ENCODE measurements around the gene SIGLEC7.

Gene SIGLEC7

GRCh38 chr19:51142119-51142518 is at the start of gene SIGLEC7:
Gene SIGLEC7, plus strand, starts transcription at chr19:51142301. Its CDS starts 69 bp downstream, at chr19:51142370.
- ATAC-seq = no peak
- Mint-ChIP-seq H3K4me3 (no peak within 1 kb of the TSS), H3K27ac (no peak within 1 kb of the TSS), H3K4me1 (peaks cover 19% of the 10 kb centered on the region), H3K9me3 (peaks cover 4% of the 10 kb centered on the region), H3K27me3 (peaks cover 56% of the 10 kb centered on the region), H3K36me3 (no peaks in the 10 kb centered on the region)

GRCh38 chr19:51093101-51093500 is 49.0 kb upstream of the SIGLEC7 start:
- no peak for ATAC-seq
- H3K27ac Mint-ChIP-seq = no peak overlapping the region
- H3K27me3 Mint-ChIP-seq = no peaks in the 10 kb centered on the region
- H3K9me3 Mint-ChIP-seq = no peaks in the 10 kb centered on the region
- no peak overlapping the region for H3K4me3 Mint-ChIP-seq
- peaks cover 7% of the 10 kb centered on the region for H3K4me1 Mint-ChIP-seq
- peaks cover 22% of the 10 kb centered on the region for H3K36me3 Mint-ChIP-seq

- Mint-ChIP-seq H3K9me3 (no peaks in the 10 kb centered on the region), H3K27me3 (no peaks in the 10 kb centered on the region), H3K27ac (no peak overlapping the region), H3K4me3 (no peak overlapping the region), H3K36me3 (peaks cover 25% of the 10 kb centered on the region), H3K4me1 (peaks cover 7% of the 10 kb centered on the region)
- ATAC-seq = no peak
These were observed 48.4 kb upstream of the SIGLEC7 start for GRCh38 chr19:51093510-51094345.

GRCh38 chr19:51094696-51095279 is 47.3 kb upstream of the SIGLEC7 start:
- H3K27ac Mint-ChIP-seq = no peak overlapping the region
- no peak for ATAC-seq
- no peaks in the 10 kb centered on the region for H3K9me3 Mint-ChIP-seq
- H3K4me1 Mint-ChIP-seq = peaks cover 11% of the 10 kb centered on the region
- no peak overlapping the region for H3K4me3 Mint-ChIP-seq
- no peaks in the 10 kb centered on the region for H3K27me3 Mint-ChIP-seq
- H3K36me3 Mint-ChIP-seq = peaks cover 26% of the 10 kb centered on the region

GRCh38 chr19:51096473-51097165 is 45.5 kb upstream of the SIGLEC7 start:
- Mint-ChIP-seq H3K4me1 (peaks cover 16% of the 10 kb centered on the region), H3K27ac (no peak overlapping the region), H3K27me3 (no peaks in the 10 kb centered on the region), H3K4me3 (no peak overlapping the region), H3K9me3 (no peaks in the 10 kb centered on the region), H3K36me3 (peaks cover 34% of the 10 kb centered on the region)
- ATAC-seq = no peak

- Mint-ChIP-seq H3K36me3 (peaks cover 34% of the 10 kb centered on the region), H3K27me3 (no peaks in the 10 kb centered on the region), H3K4me1 (peaks cover 20% of the 10 kb centered on the region), H3K27ac (no peak overlapping the region), H3K9me3 (no peaks in the 10 kb centered on the region), H3K4me3 (no peak overlapping the region)
- peak; percentile 68 for ATAC-seq
These were observed 44.8 kb upstream of the SIGLEC7 start for GRCh38 chr19:51097166-51097738.

GRCh38 chr19:51097796-51098195 is 44.3 kb upstream of the SIGLEC7 start:
- peaks cover 25% of the 10 kb centered on the region for H3K4me1 Mint-ChIP-seq

GRCh38 chr19:51098365-51099046 is 43.6 kb upstream of the SIGLEC7 start:
- peaks cover 46% of the 10 kb centered on the region for H3K36me3 Mint-ChIP-seq
- no peaks in the 10 kb centered on the region for H3K9me3 Mint-ChIP-seq
- no peak overlapping the region for H3K4me3 Mint-ChIP-seq
- H3K27ac Mint-ChIP-seq = no peak overlapping the region
- H3K27me3 Mint-ChIP-seq = no peaks in the 10 kb centered on the region
- ATAC-seq = peak; percentile 63
- H3K4me1 Mint-ChIP-seq = peaks cover 27% of the 10 kb centered on the region

More at GRCh38 chr19:51097796-51098195, 44.3 kb upstream of the SIGLEC7 start:
- H3K27ac Mint-ChIP-seq = no peak overlapping the region
- no peaks in the 10 kb centered on the region for H3K27me3 Mint-ChIP-seq
- no peaks in the 10 kb centered on the region for H3K9me3 Mint-ChIP-seq
- peaks cover 40% of the 10 kb centered on the region for H3K36me3 Mint-ChIP-seq
- no peak overlapping the region for H3K4me3 Mint-ChIP-seq
- no peak for ATAC-seq

- Mint-ChIP-seq H3K4me1 (peaks cover 27% of the 10 kb centered on the region), H3K4me3 (no peak overlapping the region)
- no peak for ATAC-seq
These were observed 43.1 kb upstream of the SIGLEC7 start for GRCh38 chr19:51099047-51099382.

GRCh38 chr19:51100601-51101000 is 41.5 kb upstream of the SIGLEC7 start:
- Mint-ChIP-seq H3K27ac (no peak overlapping the region), H3K9me3 (no peaks in the 10 kb centered on the region), H3K36me3 (peaks cover 62% of the 10 kb centered on the region), H3K4me3 (no peak overlapping the region), H3K27me3 (no peaks in the 10 kb centered on the region), H3K4me1 (peaks cover 33% of the 10 kb centered on the region)
- ATAC-seq = no peak

More at GRCh38 chr19:51099047-51099382, 43.1 kb upstream of the SIGLEC7 start:
- no peaks in the 10 kb centered on the region for H3K27me3 Mint-ChIP-seq
- H3K9me3 Mint-ChIP-seq = no peaks in the 10 kb centered on the region
- peaks cover 51% of the 10 kb centered on the region for H3K36me3 Mint-ChIP-seq
- no peak overlapping the region for H3K27ac Mint-ChIP-seq

- Mint-ChIP-seq H3K27ac (no peak overlapping the region), H3K27me3 (no peaks in the 10 kb centered on the region), H3K4me3 (no peak overlapping the region), H3K4me1 (peaks cover 41% of the 10 kb centered on the region), H3K9me3 (no peaks in the 10 kb centered on the region), H3K36me3 (peaks cover 69% of the 10 kb centered on the region)
- no peak for ATAC-seq
These were observed 40.8 kb upstream of the SIGLEC7 start for GRCh38 chr19:51101171-51101865.

- Mint-ChIP-seq H3K36me3 (peaks cover 58% of the 10 kb centered on the region), H3K4me1 (peaks cover 48% of the 10 kb centered on the region), H3K4me3 (no peak overlapping the region), H3K27me3 (no peaks in the 10 kb centered on the region), H3K27ac (no peak overlapping the region), H3K9me3 (no peaks in the 10 kb centered on the region)
- no peak for ATAC-seq
These were observed 39.1 kb upstream of the SIGLEC7 start for GRCh38 chr19:51102991-51103390.

GRCh38 chr19:51103926-51104341 is 38.2 kb upstream of the SIGLEC7 start:
- Mint-ChIP-seq H3K4me3 (no peak overlapping the region), H3K4me1 (peaks cover 56% of the 10 kb centered on the region), H3K9me3 (no peaks in the 10 kb centered on the region), H3K27ac (no peak overlapping the region), H3K27me3 (no peaks in the 10 kb centered on the region), H3K36me3 (peaks cover 53% of the 10 kb centered on the region)
- no peak for ATAC-seq

- Mint-ChIP-seq H3K36me3 (peaks cover 32% of the 10 kb centered on the region), H3K4me1 (peaks cover 40% of the 10 kb centered on the region)
These were observed 34.6 kb upstream of the SIGLEC7 start for GRCh38 chr19:51107406-51108065.

More at GRCh38 chr19:51107406-51108065, 34.6 kb upstream of the SIGLEC7 start:
- no peak for ATAC-seq
- no peaks in the 10 kb centered on the region for H3K9me3 Mint-ChIP-seq
- peak overlapping the region; percentile 89 for H3K27ac Mint-ChIP-seq
- no peaks in the 10 kb centered on the region for H3K27me3 Mint-ChIP-seq
- peak overlapping the region; percentile 98 for H3K4me3 Mint-ChIP-seq
